Measurements from ENCODE around the gene ZIC3. TPM values are rescaled to one million over a fixed set of nuclear protein-coding genes. Genes with fewer than 3 reads are reported as not detected.

Gene ZIC3
- total RNA-seq, 1 experiment from 2014 or later = not detected

- ChIA-PET POLR2A (no interaction called here), CTCF (no interaction called here), RAD21 (ENCODE audit: low non-redundant PET in 1 of 2, low total read pairs in 2 of 2, uncharacterized antibody in 2 of 2, unreplicated experiment in 2 of 2) (no interaction called here)
- H2AFZ ChIP-seq (ENCODE audit: low read depth, low read length, poor library complexity, severe bottlenecking) = no peak overlapping the region
- TF ChIP-seq EZH2 (IDR thresholded peaks at IDR 0.05) (no peak), CBX3 (IDR thresholded peaks at IDR 0.05; ENCODE audit: low read depth) (no peak), MAX (IDR thresholded peaks at IDR 0.05) (no peak), ZFX (IDR thresholded peaks at IDR 0.05) (no peak)
- H3K4me1 ChIP-seq (ENCODE audit: control insufficient read depth in 1 of 2, insufficient read depth in 2 of 2, low read length in 2 of 2) = no peaks in the 10 kb centered on the region
- H3K27me3 ChIP-seq (ENCODE audit: insufficient read depth, low read length) = no peaks in the 10 kb centered on the region
- DNase-seq (ENCODE audit: low read depth, low spot score) (no peak), ATAC-seq (no peak)
- no TSS peak for BruUV-seq (replicated peaks)
- no peaks in the 10 kb centered on the region for H3K9me2 ChIP-seq (ENCODE audit: insufficient read depth)
- H3K4me3 ChIP-seq (replicated peaks in 1 of 2; ENCODE audit: low read depth in 1 of 2, low read length in 2 of 2) = no peak overlapping the region
- H3K9me3 ChIP-seq (ENCODE audit: control insufficient read depth in 1 of 2, insufficient read depth in 1 of 2, low read depth in 1 of 2, low read length in 2 of 2) = no peaks in the 10 kb centered on the region
- intact Hi-C loops (cut with micrococcal nuclease) = no loop called here
- no peak overlapping the region for H3K9ac ChIP-seq (ENCODE audit: low read length)
- no peaks in the 10 kb centered on the region for H3K36me3 ChIP-seq (ENCODE audit: control insufficient read depth in 1 of 2, insufficient read depth in 2 of 2, low read length in 2 of 2)
- H3K27ac ChIP-seq (ENCODE audit: low read depth, low read length) = no peak overlapping the region
- no peaks in the 10 kb centered on the region for H3K79me2 ChIP-seq (ENCODE audit: insufficient read depth, low read length)
- H4K20me1 ChIP-seq (ENCODE audit: insufficient read depth) = no peaks in the 10 kb centered on the region
- H3K4me2 ChIP-seq (ENCODE audit: low read length) = no peak overlapping the region
Observed at GRCh38 chrX:137574102-137574783, 8.3 kb downstream of the ZIC3 start.

- ChIA-PET RAD21 (ENCODE audit: low non-redundant PET in 1 of 2, low total read pairs in 2 of 2, uncharacterized antibody in 2 of 2, unreplicated experiment in 2 of 2) (no interaction called here), POLR2A (no interaction called here), CTCF (no interaction called here)
- Histone ChIP-seq H3K27ac (ENCODE audit: low read depth, low read length) (no peak overlapping the region), H3K27me3 (ENCODE audit: insufficient read depth, low read length) (no peaks in the 10 kb centered on the region), H3K36me3 (ENCODE audit: control insufficient read depth in 1 of 2, insufficient read depth in 2 of 2, low read length in 2 of 2) (no peaks in the 10 kb centered on the region), H3K4me1 (ENCODE audit: control insufficient read depth in 1 of 2, insufficient read depth in 2 of 2, low read length in 2 of 2) (no peaks in the 10 kb centered on the region), H3K9ac (ENCODE audit: low read length) (no peak overlapping the region), H3K9me2 (ENCODE audit: insufficient read depth) (no peaks in the 10 kb centered on the region), H3K4me2 (ENCODE audit: low read length) (no peak overlapping the region), H2AFZ (ENCODE audit: low read depth, low read length, poor library complexity, severe bottlenecking) (no peak overlapping the region), H3K9me3 (ENCODE audit: control insufficient read depth in 1 of 2, insufficient read depth in 1 of 2, low read depth in 1 of 2, low read length in 2 of 2) (no peaks in the 10 kb centered on the region), H3K79me2 (ENCODE audit: insufficient read depth, low read length) (no peaks in the 10 kb centered on the region), H3K4me3 (replicated peaks in 1 of 2; ENCODE audit: low read depth in 1 of 2, low read length in 2 of 2) (no peak overlapping the region), H4K20me1 (ENCODE audit: insufficient read depth) (no peaks in the 10 kb centered on the region)
- intact Hi-C loops (cut with micrococcal nuclease) = no loop called here
- no TSS peak for BruUV-seq (replicated peaks)
- ATAC-seq (no peak), DNase-seq (ENCODE audit: low read depth, low spot score) (no peak)
- TF ChIP-seq ZNF274 (IDR thresholded peaks at IDR 0.05; ENCODE audit: low read depth, low read length) = no peak
- TF ChIP-seq ZFX (IDR thresholded peaks at IDR 0.05) = no peak
- TF ChIP-seq SRF (IDR thresholded peaks at IDR 0.05; ENCODE audit: low read depth) = no peak
- no peak for TF ChIP-seq CTCF (IDR thresholded peaks at IDR 0.05 in 2 of 3, conservative IDR thresholded peaks at IDR 0.05 in 1 of 3; ENCODE audit: borderline replicate concordance in 1 of 3, insufficient read depth in 1 of 3, low read depth in 2 of 3, low read length in 2 of 3)
- no peak for TF ChIP-seq ATF3 (IDR thresholded peaks at IDR 0.05)
- no peak for TF ChIP-seq POLR2A (IDR thresholded peaks at IDR 0.05; ENCODE audit: borderline replicate concordance, extremely low read depth, insufficient read depth, insufficient read length)
- no peak for TF ChIP-seq SP1 (IDR thresholded peaks at IDR 0.05; ENCODE audit: low read depth)
- no peak for TF ChIP-seq ELF1 (IDR thresholded peaks at IDR 0.05; ENCODE audit: borderline replicate concordance, low read depth)
- TF ChIP-seq MAX (IDR thresholded peaks at IDR 0.05) = no peak
- TF ChIP-seq ZBTB33 (IDR thresholded peaks at IDR 0.05; ENCODE audit: extremely low read depth, insufficient replicate concordance, low read length) = no peak
- no peak for TF ChIP-seq EZH2 (IDR thresholded peaks at IDR 0.05)
- TF ChIP-seq RAD21 (IDR thresholded peaks at IDR 0.05; ENCODE audit: low read depth) = no peak
- no peak for TF ChIP-seq CEBPB (IDR thresholded peaks at IDR 0.05; ENCODE audit: low read depth)
- TF ChIP-seq POLR2AphosphoS5 (IDR thresholded peaks at IDR 0.05; ENCODE audit: low read depth, low read length) = no peak
- no peak for TF ChIP-seq SIN3A (IDR thresholded peaks at IDR 0.05; ENCODE audit: low read depth)
Observed at GRCh38 chrX:137574784-137575293, 8.9 kb downstream of the ZIC3 start.

Measured in HCT116 (cell line).